Measurements from ENCODE around the gene BCL7A. TPM values are rescaled to one million over a fixed set of nuclear protein-coding genes. Genes with fewer than 3 reads are reported as not detected.

The BCL7A gene
- total RNA-seq, 1 experiment from 2014 or later: 31.6 TPM

DNA sequence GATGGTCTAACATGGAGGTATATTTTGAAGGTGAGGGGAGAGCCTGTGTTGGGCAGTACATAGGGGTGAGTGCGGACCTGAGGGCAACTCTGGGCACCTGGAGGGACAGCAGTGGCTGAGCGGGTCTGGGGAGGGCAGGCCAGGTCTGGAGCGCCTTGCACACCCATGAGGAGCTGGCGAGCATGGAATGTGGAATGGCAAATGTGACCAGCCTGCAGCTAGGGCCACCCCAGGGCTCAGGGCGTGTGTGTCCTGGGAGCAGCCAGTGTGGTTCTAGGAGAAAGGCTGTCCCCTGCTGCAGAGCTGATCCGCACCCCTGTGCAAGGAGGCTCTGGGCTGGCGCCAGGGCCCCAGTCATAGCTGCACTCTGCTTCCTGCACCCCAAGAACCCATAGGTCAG lies 24.5 kb downstream of the BCL7A start:
- H4K20me1 ChIP-seq (ENCODE audit: low read length): no peaks in the 10 kb centered on the region
- H3K79me2 ChIP-seq (ENCODE audit: low read length): no peaks in the 10 kb centered on the region
- no peak overlapping the region for H2AFZ ChIP-seq (ENCODE audit: low read length)
- POLR2A ChIA-PET (ENCODE audit: unreplicated experiment): no interaction called here
- H3K36me3 ChIP-seq (ENCODE audit: low read depth, low read length): peaks cover 15% of the 10 kb centered on the region; the same call in 1 of the 2 replicates
- no peak for TF ChIP-seq EZH2 (IDR thresholded peaks at IDR 0.05; ENCODE audit: low read length, unreplicated experiment)
- no peak for TF ChIP-seq EZH2phosphoT487 (IDR thresholded peaks at IDR 0.05; ENCODE audit: borderline replicate concordance, low read length)
- TF ChIP-seq, protein P1, sequence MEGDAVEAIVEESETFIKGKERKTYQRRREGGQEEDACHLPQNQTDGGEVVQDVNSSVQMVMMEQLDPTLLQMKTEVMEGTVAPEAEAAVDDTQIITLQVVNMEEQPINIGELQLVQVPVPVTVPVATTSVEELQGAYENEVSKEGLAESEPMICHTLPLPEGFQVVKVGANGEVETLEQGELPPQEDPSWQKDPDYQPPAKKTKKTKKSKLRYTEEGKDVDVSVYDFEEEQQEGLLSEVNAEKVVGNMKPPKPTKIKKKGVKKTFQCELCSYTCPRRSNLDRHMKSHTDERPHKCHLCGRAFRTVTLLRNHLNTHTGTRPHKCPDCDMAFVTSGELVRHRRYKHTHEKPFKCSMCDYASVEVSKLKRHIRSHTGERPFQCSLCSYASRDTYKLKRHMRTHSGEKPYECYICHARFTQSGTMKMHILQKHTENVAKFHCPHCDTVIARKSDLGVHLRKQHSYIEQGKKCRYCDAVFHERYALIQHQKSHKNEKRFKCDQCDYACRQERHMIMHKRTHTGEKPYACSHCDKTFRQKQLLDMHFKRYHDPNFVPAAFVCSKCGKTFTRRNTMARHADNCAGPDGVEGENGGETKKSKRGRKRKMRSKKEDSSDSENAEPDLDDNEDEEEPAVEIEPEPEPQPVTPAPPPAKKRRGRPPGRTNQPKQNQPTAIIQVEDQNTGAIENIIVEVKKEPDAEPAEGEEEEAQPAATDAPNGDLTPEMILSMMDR (conservative IDR thresholded peaks at IDR 0.05; ENCODE audit: low read depth, low read length): no peak
- intact Hi-C loops (cut with micrococcal nuclease): no loop called here
- H3K9me3 ChIP-seq (ENCODE audit: low read length): no peaks in the 10 kb centered on the region
- H3K4me3 ChIP-seq (ENCODE audit: low read length): no peak overlapping the region
- H3K27me3 ChIP-seq (ENCODE audit: low read length): no peaks in the 10 kb centered on the region
- BruUV-seq (replicated peaks): no TSS peak
- no peak overlapping the region for H3K9ac ChIP-seq (ENCODE audit: low read length)
- no peak overlapping the region for H3K27ac ChIP-seq (ENCODE audit: low read length)
- no peaks in the 10 kb centered on the region for H3F3A ChIP-seq (ENCODE audit: low read length, unreplicated experiment)
- H3K4me2 ChIP-seq (ENCODE audit: low read length): no peak overlapping the region
- CTCF ChIA-PET: no interaction called here
- ATAC-seq (no peak), DNase-seq (no peak)
- no peaks in the 10 kb centered on the region for H3K4me1 ChIP-seq (ENCODE audit: insufficient read depth, low read length)
- H3K9me2 ChIP-seq (replicated peaks; ENCODE audit: low read length): no peaks in the 10 kb centered on the region

DNA sequence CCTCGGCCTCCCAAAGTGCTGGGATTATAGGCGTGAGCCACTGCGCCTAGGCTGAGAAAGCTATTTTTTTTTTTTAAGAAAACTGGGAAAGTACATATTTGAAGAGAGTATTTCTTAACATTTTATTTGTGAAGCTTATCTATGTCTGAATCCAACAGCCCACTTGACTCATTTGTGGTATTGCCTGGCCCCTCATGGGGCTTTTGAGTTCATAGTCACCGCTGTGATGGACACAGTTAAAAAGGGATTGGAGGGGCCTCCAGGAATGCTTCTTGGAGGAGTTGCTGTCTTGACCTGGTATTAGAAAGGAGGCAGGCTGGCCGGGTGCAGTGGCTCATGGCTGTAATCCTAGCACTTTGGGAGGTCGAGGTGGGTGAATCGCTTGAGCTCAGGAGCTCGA lies 26.5 kb downstream of the BCL7A start:
- H3K9me2 ChIP-seq (replicated peaks; ENCODE audit: low read length): no peaks in the 10 kb centered on the region
- ChIA-PET POLR2A (ENCODE audit: unreplicated experiment) (no interaction called here), CTCF (no interaction called here)
- no peak overlapping the region for H3K4me2 ChIP-seq (ENCODE audit: low read length)
- H3F3A ChIP-seq (ENCODE audit: low read length, unreplicated experiment): no peaks in the 10 kb centered on the region
- H3K4me3 ChIP-seq (ENCODE audit: low read length): no peak overlapping the region
- no peaks in the 10 kb centered on the region for H3K4me1 ChIP-seq (ENCODE audit: insufficient read depth, low read length)
- peaks cover 13% of the 10 kb centered on the region; the same call in 1 of the 2 replicates for H3K36me3 ChIP-seq (ENCODE audit: low read depth, low read length)
- H2AFZ ChIP-seq (ENCODE audit: low read length): no peak overlapping the region
- H3K9ac ChIP-seq (ENCODE audit: low read length): no peak overlapping the region
- TF ChIP-seq EZH2phosphoT487 (IDR thresholded peaks at IDR 0.05; ENCODE audit: borderline replicate concordance, low read length) (no peak), EZH2 (IDR thresholded peaks at IDR 0.05; ENCODE audit: low read length, unreplicated experiment) (no peak)
- TF ChIP-seq, protein P1 (conservative IDR thresholded peaks at IDR 0.05; ENCODE audit: low read depth, low read length): no peak
- intact Hi-C loops (cut with micrococcal nuclease): no loop called here
- BruUV-seq (replicated peaks): no TSS peak
- H3K27ac ChIP-seq (ENCODE audit: low read length): no peak overlapping the region
- H3K27me3 ChIP-seq (ENCODE audit: low read length): no peaks in the 10 kb centered on the region
- ATAC-seq (no peak), DNase-seq (no peak)
- H3K9me3 ChIP-seq (ENCODE audit: low read length): no peaks in the 10 kb centered on the region
- H4K20me1 ChIP-seq (ENCODE audit: low read length): no peaks in the 10 kb centered on the region
- H3K79me2 ChIP-seq (ENCODE audit: low read length): no peaks in the 10 kb centered on the region

DNA sequence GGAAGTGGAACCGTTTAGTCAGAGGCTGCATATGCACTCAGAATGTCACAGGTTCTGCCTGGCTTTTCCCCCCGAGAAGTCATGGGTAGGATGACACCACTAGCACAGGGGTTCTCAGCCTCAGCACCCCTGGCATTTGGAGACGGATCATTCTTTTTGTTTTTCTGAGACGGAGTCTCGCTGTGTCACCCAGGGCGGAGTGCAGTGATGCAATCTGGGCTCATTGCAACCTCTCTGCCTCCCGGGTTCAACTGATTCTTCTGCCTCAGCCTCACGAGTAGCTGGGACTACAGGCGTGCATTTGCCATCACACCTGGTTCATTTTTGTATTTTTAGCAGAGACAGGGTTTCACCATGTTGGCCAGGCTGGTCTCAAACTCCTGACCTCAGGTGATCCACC lies 28.1 kb downstream of the BCL7A start:
- no peak for TF ChIP-seq EZH2 (IDR thresholded peaks at IDR 0.05; ENCODE audit: low read length, unreplicated experiment)
- no peak for TF ChIP-seq EZH2phosphoT487 (IDR thresholded peaks at IDR 0.05; ENCODE audit: borderline replicate concordance, low read length)
- TF ChIP-seq, protein P1 (conservative IDR thresholded peaks at IDR 0.05; ENCODE audit: low read depth, low read length): no peak
- Histone ChIP-seq H3F3A (ENCODE audit: low read length, unreplicated experiment) (no peaks in the 10 kb centered on the region), H3K4me2 (ENCODE audit: low read length) (no peak overlapping the region), H2AFZ (ENCODE audit: low read length) (no peak overlapping the region), H3K9me2 (replicated peaks; ENCODE audit: low read length) (no peaks in the 10 kb centered on the region), H4K20me1 (ENCODE audit: low read length) (no peaks in the 10 kb centered on the region), H3K79me2 (ENCODE audit: low read length) (no peaks in the 10 kb centered on the region), H3K27ac (ENCODE audit: low read length) (no peak overlapping the region), H3K9me3 (ENCODE audit: low read length) (no peaks in the 10 kb centered on the region), H3K36me3 (ENCODE audit: low read depth, low read length) (peaks cover 12% of the 10 kb centered on the region; the same call in 1 of the 2 replicates), H3K9ac (ENCODE audit: low read length) (no peak overlapping the region), H3K4me3 (ENCODE audit: low read length) (no peak overlapping the region), H3K4me1 (ENCODE audit: insufficient read depth, low read length) (no peaks in the 10 kb centered on the region), H3K27me3 (ENCODE audit: low read length) (no peaks in the 10 kb centered on the region)
- ATAC-seq (no peak), DNase-seq (no peak)
- ChIA-PET CTCF (no interaction called here), POLR2A (ENCODE audit: unreplicated experiment) (no interaction called here)
- no TSS peak for BruUV-seq (replicated peaks)
- intact Hi-C loops (cut with micrococcal nuclease): no loop called here
